ENCODE data around the gene ARL2BP. TPM values are rescaled to one million over a fixed set of nuclear protein-coding genes. Genes with fewer than 3 reads are reported as not detected.

ARL2BP gene
- total RNA-seq, 1 donor from 2014 or later: 62.6 TPM

GRCh38 chr16:57223057-57223456 is 22.0 kb upstream of the ARL2BP start:
- Mint-ChIP-seq H3K27me3 (ENCODE audit: low read depth) (no peaks in the 10 kb centered on the region), H3K36me3 (ENCODE audit: low read depth) (peaks cover 30% of the 10 kb centered on the region), H3K4me3 (no peak overlapping the region), H3K27ac (ENCODE audit: unreplicated experiment) (no peak overlapping the region), H3K9me3 (peaks cover 3% of the 10 kb centered on the region), H3K4me1 (no peaks in the 10 kb centered on the region)
- no peak for DNase-seq (ENCODE audit: low read depth, low spot score)
- TF ChIP-seq CTCF (conservative IDR thresholded peaks at IDR 0.05): no peak

- no peak for TF ChIP-seq CTCF (conservative IDR thresholded peaks at IDR 0.05)
- no peaks in the 10 kb centered on the region for H3K9me3 Mint-ChIP-seq
These were observed 20.3 kb upstream of the ARL2BP start for GRCh38 chr16:57224651-57225335.

GRCh38 chr16:57225978-57226377 is 19.1 kb upstream of the ARL2BP start:
- H3K27ac Mint-ChIP-seq (ENCODE audit: unreplicated experiment): no peak overlapping the region
- no peak for TF ChIP-seq CTCF (conservative IDR thresholded peaks at IDR 0.05)
- no peak for DNase-seq (ENCODE audit: low read depth, low spot score)

More at GRCh38 chr16:57224651-57225335, 20.3 kb upstream of the ARL2BP start:
- DNase-seq (ENCODE audit: low read depth, low spot score): no peak
- H3K27ac Mint-ChIP-seq (ENCODE audit: unreplicated experiment): no peak overlapping the region
- H3K4me3 Mint-ChIP-seq: no peak overlapping the region
- no peaks in the 10 kb centered on the region for H3K4me1 Mint-ChIP-seq
- H3K36me3 Mint-ChIP-seq (ENCODE audit: low read depth): peaks cover 16% of the 10 kb centered on the region
- no peaks in the 10 kb centered on the region for H3K27me3 Mint-ChIP-seq (ENCODE audit: low read depth)

GRCh38 chr16:57226701-57227621 is 18.1 kb upstream of the ARL2BP start:
- H3K27ac Mint-ChIP-seq (ENCODE audit: unreplicated experiment): no peak overlapping the region
- H3K27me3 Mint-ChIP-seq (ENCODE audit: low read depth): no peaks in the 10 kb centered on the region
- TF ChIP-seq CTCF (conservative IDR thresholded peaks at IDR 0.05): no peak
- no peak overlapping the region for H3K4me3 Mint-ChIP-seq
- H3K4me1 Mint-ChIP-seq: no peaks in the 10 kb centered on the region
- H3K36me3 Mint-ChIP-seq (ENCODE audit: low read depth): peaks cover 12% of the 10 kb centered on the region
- no peak for DNase-seq (ENCODE audit: low read depth, low spot score)
- no peaks in the 10 kb centered on the region for H3K9me3 Mint-ChIP-seq

More at GRCh38 chr16:57225978-57226377, 19.1 kb upstream of the ARL2BP start:
- no peaks in the 10 kb centered on the region for H3K9me3 Mint-ChIP-seq
- peaks cover 12% of the 10 kb centered on the region for H3K36me3 Mint-ChIP-seq (ENCODE audit: low read depth)
- H3K4me1 Mint-ChIP-seq: no peaks in the 10 kb centered on the region
- H3K4me3 Mint-ChIP-seq: no peak overlapping the region
- H3K27me3 Mint-ChIP-seq (ENCODE audit: low read depth): no peaks in the 10 kb centered on the region

GRCh38 chr16:57229079-57229478 is 16.0 kb upstream of the ARL2BP start:
- DNase-seq (ENCODE audit: low read depth, low spot score): no peak
- H3K4me3 Mint-ChIP-seq: no peak overlapping the region
- no peaks in the 10 kb centered on the region for H3K9me3 Mint-ChIP-seq
- no peak for TF ChIP-seq CTCF (conservative IDR thresholded peaks at IDR 0.05)
- peaks cover 14% of the 10 kb centered on the region for H3K36me3 Mint-ChIP-seq (ENCODE audit: low read depth)
- no peak overlapping the region for H3K27ac Mint-ChIP-seq (ENCODE audit: unreplicated experiment)
- H3K4me1 Mint-ChIP-seq: no peaks in the 10 kb centered on the region
- no peaks in the 10 kb centered on the region for H3K27me3 Mint-ChIP-seq (ENCODE audit: low read depth)

All from neural crest cell (in vitro differentiated cells).